RCC 7860 (cell line): ENCODE results near the gene FAM161B.
"Not testable (repeated sequence)": the region's sequence is repeated elsewhere in the genome, so short reads cannot be mapped to it uniquely, and the experiment has no call there.

Experiments used
- DNase-seq: peaks from one replicate; pipeline ENCODE4 v3.0.0-alpha.2; 2015; ENCODE audit warnings: low spot score
- FAIRE-seq: peaks from 2 replicates; lab custom pipeline; 2012; peaks lifted over from hg19 to GRCh38; lab: Jason Lieb, UNC

FAM161B gene

GRCh38 chr14:73944432-73945158, 5.3 kb downstream of the FAM161B start:
- FAIRE-seq (no peak), DNase-seq (no peak)

DNA sequence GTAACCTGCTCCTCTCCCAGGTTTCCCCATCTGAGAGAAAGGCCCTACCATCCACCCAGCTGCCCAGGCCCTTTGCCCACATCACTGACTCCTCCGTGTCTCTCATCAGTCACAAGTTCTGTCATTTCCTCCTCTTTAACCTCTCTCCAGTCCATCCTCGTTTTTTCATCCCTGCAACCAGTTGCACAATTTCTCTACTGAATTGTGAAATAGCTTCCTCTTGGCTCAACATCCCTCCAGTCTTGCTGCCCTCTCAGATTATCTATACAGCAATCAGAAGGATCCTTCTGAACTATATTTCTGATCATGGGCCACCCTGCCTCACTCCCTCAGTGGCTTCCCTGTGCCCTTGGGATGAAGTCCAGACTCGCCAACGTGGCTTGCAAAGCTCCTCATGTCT, 6.8 kb downstream of the FAM161B start:
- no peak for FAIRE-seq
- DNase-seq = peak; percentile 17

GRCh38 chr14:73942180-73942579, 7.7 kb downstream of the FAM161B start:
- DNase-seq = no peak

GRCh38 chr14:73937012-73937411, 12.9 kb downstream of the FAM161B start:
- no peak for DNase-seq
- FAIRE-seq = no peak

More at GRCh38 chr14:73942180-73942579, 7.7 kb downstream of the FAM161B start:
- FAIRE-seq = no peak

DNA sequence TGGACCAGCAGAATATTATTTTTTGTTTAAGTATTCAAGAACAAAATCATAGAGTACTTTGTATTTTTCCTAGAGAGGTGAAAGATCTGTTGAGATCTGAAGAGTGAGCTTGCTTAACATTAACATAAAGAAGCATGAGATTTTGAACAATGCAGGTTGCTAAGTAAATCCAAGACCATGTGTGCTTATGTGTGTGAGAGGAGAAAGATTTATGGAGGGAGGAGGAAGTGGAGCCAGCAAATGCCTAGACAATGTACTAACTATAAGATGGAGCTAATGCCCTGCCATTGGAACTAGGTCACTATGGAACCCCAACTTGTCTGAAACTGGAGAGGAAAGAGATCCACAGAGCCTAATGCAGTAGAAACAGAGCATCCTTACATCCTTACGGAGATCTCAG, 13.3 kb downstream of the FAM161B start:
- FAIRE-seq (no peak), DNase-seq (no peak)

DNA sequence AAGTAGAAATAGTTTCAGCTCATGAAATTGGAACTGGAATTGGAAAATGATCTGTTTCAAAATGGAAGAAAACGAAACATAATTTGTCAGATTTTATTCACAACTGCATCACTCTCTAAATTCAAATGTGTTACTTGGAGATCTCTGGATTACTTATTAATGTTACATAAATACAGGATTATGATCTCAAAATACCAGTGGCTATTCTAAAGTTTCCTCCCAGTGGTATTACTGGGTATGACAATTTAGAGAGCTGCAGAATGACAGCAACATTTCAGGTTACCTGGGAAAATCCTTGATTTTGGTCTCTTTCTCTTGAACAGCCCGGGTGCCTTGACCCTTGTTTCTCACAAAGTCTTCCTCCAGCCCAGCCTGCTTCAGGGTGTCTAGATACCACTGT, 14.2 kb downstream of the FAM161B start:
- peak; percentile 7 for DNase-seq
- no peak for FAIRE-seq

DNA sequence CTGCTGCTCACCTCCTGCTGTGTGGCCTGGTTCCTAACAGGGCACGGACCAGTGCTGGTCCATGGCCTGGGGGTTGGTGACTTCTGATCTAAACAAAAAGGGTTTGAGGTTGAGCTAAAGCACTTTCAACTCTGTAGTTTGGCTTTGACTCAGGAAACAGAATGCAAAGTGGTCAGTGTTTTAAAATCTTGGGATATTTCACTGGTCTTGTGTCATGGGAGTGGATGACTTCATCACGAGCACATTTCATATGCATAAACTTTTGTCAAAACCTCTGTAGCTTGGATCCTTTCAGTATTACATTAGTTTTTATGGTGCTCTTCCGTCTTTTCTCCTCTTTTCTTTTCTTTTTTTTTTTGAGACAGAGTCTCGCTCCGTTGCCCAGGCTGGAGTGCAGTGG, 25.6 kb downstream of the FAM161B start:
- DNase-seq (no peak), FAIRE-seq (no peak)

- FAIRE-seq, DNase-seq: not testable (repeated sequence)
Observed at GRCh38 chr14:73919457-73919856, 30.4 kb downstream of the FAM161B start.

DNA sequence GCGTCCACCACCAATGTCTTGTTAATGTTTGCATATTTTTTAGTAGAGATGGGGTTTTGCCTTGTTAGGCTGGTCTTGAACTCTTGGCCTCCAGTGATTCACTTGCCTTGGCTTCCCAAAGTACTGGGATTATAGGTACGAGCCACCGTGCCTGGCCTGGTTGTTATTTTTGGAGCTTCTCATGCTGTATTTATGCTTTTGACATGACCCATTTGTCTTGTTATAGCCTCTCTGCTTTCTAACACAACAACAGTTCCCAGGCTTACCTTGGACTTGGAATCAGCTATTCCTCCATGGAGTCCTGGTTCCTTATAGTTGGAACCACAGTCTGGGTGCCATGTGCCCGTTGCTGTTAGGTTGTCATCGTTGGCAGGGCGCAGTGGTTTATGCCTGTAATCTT, 33.6 kb downstream of the FAM161B start:
- FAIRE-seq (no peak), DNase-seq (no peak)

DNA sequence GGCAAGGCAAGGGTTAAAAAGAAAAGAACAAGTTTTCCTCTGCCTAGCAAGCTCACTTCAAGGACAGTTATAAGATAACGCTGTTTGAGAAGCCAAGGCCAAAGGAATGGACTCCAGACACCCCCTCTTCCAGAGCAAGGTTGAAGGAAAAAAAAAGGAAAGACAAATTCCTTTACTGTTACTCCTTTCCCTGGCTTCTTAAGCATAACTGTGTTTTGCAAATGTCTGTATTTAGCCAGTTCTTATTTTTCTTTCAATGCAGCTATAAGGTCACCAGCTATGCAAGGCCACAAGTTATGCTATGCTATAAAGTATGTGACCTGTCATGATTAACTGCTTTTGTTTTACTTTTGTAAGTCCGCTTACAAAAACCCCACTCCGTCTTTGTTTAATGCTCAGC, 36.6 kb downstream of the FAM161B start:
- no peak for FAIRE-seq
- DNase-seq = no peak

DNA sequence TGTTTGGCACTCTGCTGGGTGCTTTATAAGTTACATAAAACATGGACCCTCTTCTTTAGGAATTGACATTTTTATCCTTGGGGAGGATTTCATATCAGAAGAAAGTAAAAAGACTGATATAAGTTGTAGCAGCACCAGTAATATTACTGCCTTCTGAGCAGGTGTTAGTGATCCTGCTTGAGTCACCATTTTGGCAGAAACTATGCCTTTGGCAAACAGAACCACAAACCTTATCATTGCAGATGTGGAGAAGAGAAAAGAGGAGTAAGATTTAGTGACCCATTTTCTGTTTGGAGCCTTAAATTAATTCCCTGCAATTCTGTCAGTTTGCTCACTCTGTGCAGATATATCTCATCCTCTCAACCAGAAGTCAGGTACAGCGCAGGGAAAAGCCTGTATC, 40.2 kb downstream of the FAM161B start:
- FAIRE-seq = no peak

DNA sequence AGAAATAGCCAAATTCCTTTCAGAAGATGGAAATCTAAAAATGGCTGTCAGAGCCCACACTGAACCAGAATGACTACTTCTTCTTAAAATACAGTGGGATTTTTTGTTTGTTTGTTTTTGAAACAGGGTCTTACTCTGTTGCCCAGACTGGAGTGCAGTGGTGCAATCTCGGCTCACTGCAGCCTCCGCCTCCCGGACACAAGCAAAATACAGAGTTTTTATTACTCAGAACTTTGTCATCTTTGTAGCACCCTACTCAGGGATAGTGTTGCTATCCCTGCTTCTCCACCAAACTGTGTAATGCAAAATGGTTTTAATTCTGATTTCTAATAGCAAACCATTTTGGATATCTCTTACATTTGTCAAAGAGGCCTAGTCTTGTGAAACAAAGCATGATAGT, 46.9 kb downstream of the FAM161B start:
- no peak for DNase-seq
- FAIRE-seq = no peak

More for the DNA sequence above, 40.2 kb downstream of the FAM161B start:
- DNase-seq = no peak

- FAIRE-seq (no peak), DNase-seq (no peak)
Observed at GRCh38 chr14:73896521-73896920, 53.4 kb downstream of the FAM161B start.

GRCh38 chr14:73895939-73896338, 54.0 kb downstream of the FAM161B start:
- FAIRE-seq (no peak), DNase-seq (no peak)

DNA sequence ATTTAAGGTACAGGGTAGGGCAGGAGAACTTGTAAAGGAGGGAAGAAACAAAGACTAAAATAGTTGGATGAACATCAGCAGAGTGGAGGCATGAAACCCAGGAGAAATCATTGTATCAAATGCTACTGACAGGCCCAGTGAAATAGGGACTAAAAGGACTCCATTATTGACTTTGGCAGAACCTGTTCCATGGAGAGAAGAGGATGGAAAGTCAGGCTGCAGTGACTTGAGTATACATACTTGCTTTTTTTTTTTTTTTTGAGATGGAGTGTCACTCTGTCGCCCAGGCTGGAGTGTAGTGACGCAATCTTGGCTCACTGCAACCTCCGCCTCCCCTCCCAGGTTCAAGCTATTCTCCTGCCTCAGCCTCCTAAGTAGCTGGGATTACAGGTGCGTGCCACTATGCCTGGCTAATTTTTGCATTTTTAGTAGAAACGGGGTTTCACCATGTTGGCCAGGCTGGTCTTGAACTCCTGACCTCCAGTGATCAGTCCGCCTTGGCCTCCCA, 55.7 kb downstream of the FAM161B start:
- not testable (repeated sequence) for FAIRE-seq, DNase-seq

DNA sequence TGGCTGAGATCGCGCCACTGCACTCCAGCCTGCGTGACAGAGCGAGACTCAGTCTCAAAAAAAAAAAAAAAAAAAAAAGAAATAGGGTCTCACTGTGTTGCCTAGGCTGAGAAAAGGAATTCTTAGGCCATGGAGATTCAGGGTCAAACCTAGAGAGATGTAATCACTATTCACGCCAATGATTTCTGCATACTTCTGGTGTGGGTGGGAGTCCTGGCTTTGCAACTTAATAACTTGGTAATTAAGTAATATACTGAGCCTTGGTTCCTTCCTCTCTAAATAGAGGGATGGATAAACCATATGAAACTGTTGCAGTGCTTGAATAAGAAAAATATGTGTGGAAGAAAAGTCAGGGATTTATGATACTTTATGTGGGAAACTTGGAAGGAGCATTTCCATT, 60.5 kb downstream of the FAM161B start:
- no peak for DNase-seq
- no peak for FAIRE-seq

- FAIRE-seq = no peak
- no peak for DNase-seq
Observed at GRCh38 chr14:73888971-73889370, 60.9 kb downstream of the FAM161B start.

- FAIRE-seq (no peak), DNase-seq (no peak)
Observed at GRCh38 chr14:73888460-73888725, 61.5 kb downstream of the FAM161B start.

DNA sequence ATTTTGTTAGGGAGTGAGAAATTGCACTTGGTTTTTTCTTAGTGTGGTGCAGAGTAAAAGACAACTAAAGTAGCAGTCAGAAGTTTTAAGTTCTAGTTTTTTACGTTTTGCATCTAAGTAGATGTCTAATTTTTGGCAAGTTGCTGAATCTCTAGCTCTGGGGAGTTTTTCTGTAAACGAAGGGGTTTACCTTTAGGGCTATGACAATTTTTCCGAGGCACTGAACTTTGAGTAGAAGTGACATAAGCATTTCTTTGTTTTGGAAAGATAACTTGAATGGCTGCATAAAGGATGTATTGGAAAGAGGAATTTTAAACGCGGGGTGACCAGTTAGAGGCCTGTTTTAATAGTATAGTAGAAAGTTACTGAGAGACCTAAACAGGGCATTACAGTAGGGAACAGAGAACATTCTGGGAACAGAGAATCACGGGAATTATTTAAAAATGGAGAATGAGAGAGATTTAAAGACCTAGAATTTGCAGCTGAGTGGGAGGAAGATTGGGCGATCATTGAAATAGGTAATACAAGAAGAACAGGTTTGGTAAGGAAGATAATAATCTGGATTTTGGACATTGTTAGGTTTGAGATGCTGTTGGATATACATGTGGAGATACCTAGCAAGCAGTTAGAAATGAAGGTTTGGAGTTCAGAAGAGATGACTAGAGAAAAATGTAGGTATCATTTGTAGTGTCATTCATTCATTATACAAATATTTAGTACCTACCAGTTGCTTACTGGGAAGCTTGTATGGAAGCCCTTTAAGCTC, 62.0 kb downstream of the FAM161B start:
- DNase-seq (no peak), FAIRE-seq (no peak)

DNA sequence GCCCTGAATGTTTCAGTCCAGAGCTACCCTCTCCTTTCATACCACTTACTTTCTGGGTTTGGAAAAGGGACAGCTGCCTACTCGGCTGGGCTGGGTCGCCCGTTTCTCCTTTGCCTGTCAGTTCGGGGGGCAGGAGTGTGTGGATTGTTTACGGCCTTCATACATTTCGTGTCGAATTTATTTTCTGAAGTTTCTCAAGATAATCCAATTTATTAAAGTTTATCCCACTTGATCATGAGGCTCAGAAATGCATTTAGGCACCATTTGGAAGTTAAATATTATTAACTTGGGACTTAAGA, 62.6 kb downstream of the FAM161B start:
- FAIRE-seq (no peak), DNase-seq (no peak)

DNA sequence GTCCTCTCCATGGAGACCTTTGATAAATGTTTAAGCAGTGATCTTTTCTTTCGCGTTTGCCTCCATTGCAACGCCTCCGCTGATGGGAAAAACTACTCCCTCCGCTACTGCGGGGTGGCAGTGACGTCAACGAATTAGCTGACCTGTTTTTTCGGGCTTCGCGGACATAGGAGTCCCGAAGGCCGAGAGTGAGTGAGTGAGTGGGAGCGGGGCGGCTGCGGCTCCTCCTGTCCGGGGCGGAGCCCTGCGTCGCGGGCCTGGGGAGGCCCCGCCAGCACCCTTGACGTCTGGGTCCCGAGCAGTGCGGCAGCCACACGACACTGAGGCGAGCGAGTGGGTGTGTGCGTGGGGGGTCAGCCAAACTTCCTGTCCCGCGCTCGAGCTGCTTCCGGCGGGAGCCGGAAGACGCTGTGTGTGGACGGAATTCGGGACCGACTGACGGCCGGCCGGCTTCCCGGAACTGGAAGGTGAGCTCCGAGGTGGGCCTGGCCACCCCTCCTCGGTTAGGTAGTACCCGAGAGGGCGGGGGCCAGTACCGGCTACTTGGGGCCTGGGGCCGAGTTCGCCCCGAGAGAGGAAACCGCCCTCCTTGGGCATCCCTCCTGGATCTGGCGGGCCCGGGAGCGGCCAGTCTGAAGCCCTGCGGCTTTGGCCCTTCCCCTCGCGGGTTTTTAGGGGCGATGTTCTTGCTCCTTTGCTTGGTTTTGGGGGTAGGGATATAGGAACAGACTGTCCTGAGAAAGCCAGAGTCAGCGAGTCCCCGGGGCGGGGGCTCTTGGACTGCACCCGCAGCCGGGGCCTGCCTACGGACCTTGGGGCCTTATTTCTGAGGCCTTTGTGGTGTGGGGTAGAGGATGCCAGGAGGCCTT, 63.2 kb downstream of the FAM161B start, which contains the start of gene ZNF410:
Gene ZNF410, plus strand, starts transcription at position 411 of the 869 bp plus-strand sequence. CDS start 5,317 bp downstream, outside the sequence.
- FAIRE-seq = peak; percentile 11

More for the DNA sequence above, 63.2 kb downstream of the FAM161B start, which contains the start of gene ZNF410:
- peak; percentile 82 for DNase-seq
